GM12874 (cell line): ENCODE data around the gene TCF7L2.

ENCODE experiments used
- CTCF ChIP-seq: IDR thresholded peaks from 2 replicates; pipeline ENCODE4 v1.5.1; 2011; ENCODE audit warnings: low read depth, mild to moderate bottlenecking, control low read depth, low read length, moderate library complexity; ENCODE audit not compliant: insufficient read depth

The TCF7L2 gene

GRCh38 chr10:113000876-113001598 is 51.0 kb downstream of the TCF7L2 start:
- no peak for TF ChIP-seq CTCF

GRCh38 chr10:113001599-113002448 is 51.8 kb downstream of the TCF7L2 start:
- TF ChIP-seq CTCF, result no peak

GRCh38 chr10:113002449-113002777 is 52.4 kb downstream of the TCF7L2 start:
- TF ChIP-seq CTCF, result no peak

GRCh38 chr10:113003052-113003451 is 53.0 kb downstream of the TCF7L2 start:
- no peak for TF ChIP-seq CTCF

GRCh38 chr10:113004069-113004618 is 54.1 kb downstream of the TCF7L2 start:
- TF ChIP-seq CTCF, result no peak

- TF ChIP-seq CTCF, result no peak
Observed at GRCh38 chr10:113005380-113005779, 55.3 kb downstream of the TCF7L2 start.

GRCh38 chr10:113006656-113007342 is 56.8 kb downstream of the TCF7L2 start:
- TF ChIP-seq CTCF, result no peak
